ENCODE measurements around the gene TNN.

The TNN gene

DNA sequence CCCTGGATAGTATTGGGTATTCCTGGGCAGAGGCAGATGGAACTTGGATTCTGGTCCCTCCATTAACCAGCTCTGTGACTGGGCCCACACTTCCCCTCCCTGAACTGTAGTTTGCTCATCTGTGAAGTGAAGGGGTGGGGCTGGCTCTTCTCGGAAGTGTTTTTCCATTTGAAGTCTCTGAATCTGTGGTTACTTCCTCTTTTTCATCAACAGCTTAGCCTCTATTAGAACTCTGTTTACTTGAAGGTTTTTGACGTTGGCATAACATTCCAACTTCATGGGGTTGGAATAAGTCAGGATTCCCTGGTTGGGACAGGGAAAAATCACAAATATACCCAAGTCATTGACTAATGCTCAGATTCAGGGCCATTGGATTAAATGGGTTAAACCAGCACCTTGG is 121.3 kb downstream of the TNN start:
- TF ChIP-seq, protein P1, sequence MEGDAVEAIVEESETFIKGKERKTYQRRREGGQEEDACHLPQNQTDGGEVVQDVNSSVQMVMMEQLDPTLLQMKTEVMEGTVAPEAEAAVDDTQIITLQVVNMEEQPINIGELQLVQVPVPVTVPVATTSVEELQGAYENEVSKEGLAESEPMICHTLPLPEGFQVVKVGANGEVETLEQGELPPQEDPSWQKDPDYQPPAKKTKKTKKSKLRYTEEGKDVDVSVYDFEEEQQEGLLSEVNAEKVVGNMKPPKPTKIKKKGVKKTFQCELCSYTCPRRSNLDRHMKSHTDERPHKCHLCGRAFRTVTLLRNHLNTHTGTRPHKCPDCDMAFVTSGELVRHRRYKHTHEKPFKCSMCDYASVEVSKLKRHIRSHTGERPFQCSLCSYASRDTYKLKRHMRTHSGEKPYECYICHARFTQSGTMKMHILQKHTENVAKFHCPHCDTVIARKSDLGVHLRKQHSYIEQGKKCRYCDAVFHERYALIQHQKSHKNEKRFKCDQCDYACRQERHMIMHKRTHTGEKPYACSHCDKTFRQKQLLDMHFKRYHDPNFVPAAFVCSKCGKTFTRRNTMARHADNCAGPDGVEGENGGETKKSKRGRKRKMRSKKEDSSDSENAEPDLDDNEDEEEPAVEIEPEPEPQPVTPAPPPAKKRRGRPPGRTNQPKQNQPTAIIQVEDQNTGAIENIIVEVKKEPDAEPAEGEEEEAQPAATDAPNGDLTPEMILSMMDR (conservative IDR thresholded peaks at IDR 0.05; ENCODE audit: low read depth), result no peak
- no peak for DNase-seq (ENCODE audit: low spot score)
- H3K27ac ChIP-seq, result no peak overlapping the region
- ChIA-PET POLR2A (ENCODE audit: low non-redundant PET) (no interaction called here), CTCF (interaction anchor here (1.2 kb wide), 1 partner anchor 33 kb away, joined by 3 read pairs; no protein-coding TSS in a partner anchor)

DNA sequence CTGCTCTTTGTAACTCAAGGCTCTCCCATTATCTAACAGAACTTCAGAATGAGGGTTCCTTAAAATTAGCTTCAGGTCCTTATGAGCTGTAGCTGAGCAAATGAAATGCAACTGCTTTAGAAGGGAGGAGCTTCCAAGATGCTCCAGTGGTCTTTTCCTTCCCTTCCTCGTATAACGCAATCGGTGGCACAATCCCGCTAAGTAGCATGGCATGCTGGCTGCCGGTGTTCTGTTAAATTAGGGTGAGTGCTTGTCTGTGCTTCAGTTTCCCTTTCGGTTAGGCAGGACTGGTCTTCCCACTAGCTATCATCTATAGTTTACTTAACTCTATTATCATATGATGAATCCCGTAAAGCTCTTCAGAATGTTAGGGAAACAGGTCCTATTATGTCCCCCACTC is 124.0 kb downstream of the TNN start:
- ChIA-PET POLR2A (ENCODE audit: low non-redundant PET) (no interaction called here), CTCF (interaction anchor here (0.6 to 1.2 kb wide), 3 partner anchors 11 to 74 kb away, joined by 3 to 4 read pairs (median 4); no protein-coding TSS in a partner anchor)
- TF ChIP-seq, protein P1 (conservative IDR thresholded peaks at IDR 0.05; ENCODE audit: low read depth), result no peak
- H3K27ac ChIP-seq, result peak overlapping the region; percentile 90
- DNase-seq (ENCODE audit: low spot score), result no peak

DNA sequence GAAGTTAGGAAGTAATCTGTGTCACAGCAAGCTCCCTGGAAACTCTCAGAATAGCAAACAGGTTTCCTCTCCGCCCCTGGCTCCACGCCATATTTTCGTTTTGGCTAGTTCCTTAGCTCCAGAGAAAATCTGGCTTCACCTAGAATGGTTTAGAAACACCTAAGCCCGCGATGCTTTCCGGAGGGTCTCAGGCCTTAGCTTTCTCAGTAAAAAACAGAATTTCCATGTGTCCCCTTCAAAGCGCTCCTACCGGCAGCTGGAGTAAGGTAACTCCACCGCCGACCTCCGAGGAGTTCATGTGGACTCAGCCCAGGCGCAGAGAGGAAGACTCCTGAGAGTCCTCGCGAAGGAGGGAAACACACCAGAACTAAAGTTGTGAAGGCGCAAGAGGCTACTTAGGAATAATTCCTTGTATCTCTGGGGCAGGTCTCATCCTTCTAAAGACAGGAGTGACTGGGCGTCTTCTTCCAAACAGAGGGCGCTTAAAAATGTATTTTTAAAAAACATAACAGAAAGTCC is 124.5 kb downstream of the TNN start:
- ChIA-PET POLR2A (ENCODE audit: low non-redundant PET) (no interaction called here), CTCF (interaction anchor here (0.6 to 1.2 kb wide), 3 partner anchors 10 to 73 kb away, joined by 3 to 4 read pairs (median 4); no protein-coding TSS in a partner anchor)
- peak overlapping the region; percentile 90 for H3K27ac ChIP-seq
- TF ChIP-seq, protein P1 (conservative IDR thresholded peaks at IDR 0.05; ENCODE audit: low read depth), result no peak
- no peak for DNase-seq (ENCODE audit: low spot score)

DNA sequence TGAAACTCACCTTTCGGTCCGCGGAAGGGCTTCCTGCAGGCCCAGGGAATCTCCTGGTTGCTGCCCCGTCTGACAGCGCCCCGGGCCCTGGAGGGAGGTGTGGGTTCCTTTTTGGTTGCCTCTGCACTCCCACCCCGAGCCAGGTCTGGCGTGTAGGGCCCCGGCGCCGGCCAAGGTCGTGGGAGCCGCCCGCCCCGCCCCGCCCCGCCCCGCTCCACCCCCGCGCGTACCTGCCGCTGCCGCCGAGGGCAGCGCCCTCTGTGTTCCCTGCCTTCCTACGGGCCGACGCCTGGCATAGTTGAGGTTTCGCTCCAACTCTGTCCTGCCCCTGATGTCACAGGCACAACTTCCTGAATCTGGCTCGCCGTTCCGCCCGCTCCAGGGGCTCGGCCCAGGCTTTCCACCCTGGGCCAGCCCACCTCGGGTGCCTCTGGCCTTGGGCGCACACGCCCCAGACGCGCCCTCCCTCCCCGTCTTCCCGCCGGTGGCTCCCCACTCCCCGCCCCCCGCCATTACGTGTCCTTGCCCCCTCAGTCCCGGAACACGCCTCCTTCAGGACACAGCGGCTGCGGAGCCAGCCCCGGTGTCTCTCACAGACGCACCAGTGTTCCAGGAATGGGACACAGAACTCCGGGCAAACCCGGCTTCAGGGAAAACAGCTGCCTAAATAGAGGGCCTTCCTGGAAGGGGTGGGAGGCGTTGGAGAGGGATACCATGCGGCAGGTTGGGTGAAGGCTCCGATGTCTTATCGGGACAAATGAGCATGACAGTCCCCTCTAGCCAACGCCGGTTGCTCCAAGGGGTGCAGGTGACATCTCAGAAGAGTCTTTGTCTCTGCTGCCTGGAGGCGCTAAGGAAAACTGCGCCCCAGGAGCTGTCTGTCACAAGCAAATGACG is 125.2 kb downstream of the TNN start, which contains the start of gene KIAA0040:
KIAA0040 (minus strand) TSS at position 147 of the 897 bp plus-strand sequence. CDS start 31,763 bp downstream, outside the sequence.
- ChIA-PET POLR2A (ENCODE audit: low non-redundant PET) (no interaction called here), CTCF (interaction anchor here (0.6 to 1.5 kb wide), 5 partner anchors 10 to 1683 kb away, joined by 3 to 6 read pairs (median 3); no protein-coding TSS in a partner anchor)
- DNase-seq (ENCODE audit: low spot score), result peak; percentile 80

DNA sequence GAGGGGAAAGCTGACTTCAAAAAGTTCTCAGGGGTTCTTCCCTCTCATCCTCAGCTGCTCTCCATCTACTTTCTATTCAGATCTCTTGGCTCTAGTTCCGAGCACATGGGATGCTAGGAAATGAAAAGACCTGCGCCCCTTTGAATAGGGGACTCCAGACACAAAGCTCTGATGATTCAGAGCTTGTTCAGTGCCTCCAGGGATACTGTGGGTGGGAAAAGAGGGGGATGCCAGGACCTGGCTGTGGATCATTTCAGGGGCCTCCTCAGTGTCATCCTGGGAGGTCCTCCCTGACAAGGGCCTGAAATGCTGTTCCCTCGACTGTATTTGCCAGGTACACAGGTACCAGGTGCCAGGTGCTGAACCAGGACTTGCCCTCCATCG is 125.9 kb downstream of the TNN start:
- CTCF ChIA-PET, result interaction anchor here (0.6 to 1.5 kb wide), 4 partner anchors 19 to 1684 kb away, joined by 3 to 6 read pairs (median 4); no protein-coding TSS in a partner anchor
- H3K27ac ChIP-seq, result peak overlapping the region; percentile 90
- no peak for DNase-seq (ENCODE audit: low spot score)
- TF ChIP-seq, protein P1 (conservative IDR thresholded peaks at IDR 0.05; ENCODE audit: low read depth), result no peak
- POLR2A ChIA-PET (ENCODE audit: low non-redundant PET), result no interaction called here

More for the DNA sequence above, 125.2 kb downstream of the TNN start, which contains the start of gene KIAA0040:
- peak within 1 kb of the TSS; percentile 90 for H3K27ac ChIP-seq
- TF ChIP-seq, protein P1 (conservative IDR thresholded peaks at IDR 0.05; ENCODE audit: low read depth), result no peak

DNA sequence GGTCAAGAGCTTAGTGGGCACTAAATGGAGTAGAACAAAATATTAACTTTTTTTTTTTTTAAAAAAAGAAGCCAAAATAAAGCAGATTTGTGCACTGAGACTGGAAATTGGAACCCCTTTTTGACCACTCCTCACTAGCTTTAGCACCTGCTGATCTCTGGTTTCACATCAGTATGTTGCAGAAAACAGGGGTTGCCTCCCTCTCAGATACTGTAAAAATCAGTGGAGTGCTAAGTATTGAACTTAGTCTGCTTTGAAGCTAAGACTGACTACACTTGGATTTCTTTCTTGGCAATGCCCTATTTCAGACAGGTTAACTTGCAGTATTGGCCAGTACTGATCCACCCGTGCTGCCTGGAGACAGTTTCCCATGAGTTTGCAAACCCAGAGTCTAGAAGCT is 127.6 kb downstream of the TNN start:
- POLR2A ChIA-PET (ENCODE audit: low non-redundant PET), result no interaction called here
- CTCF ChIA-PET, result interaction anchor here (0.6 kb wide), 1 partner anchor 422 kb away, joined by 3 read pairs; no protein-coding TSS in a partner anchor
- no peak for DNase-seq (ENCODE audit: low spot score)
- H3K27ac ChIP-seq, result no peak overlapping the region
- TF ChIP-seq, protein P1 (conservative IDR thresholded peaks at IDR 0.05; ENCODE audit: low read depth), result no peak

Data from RWPE1 (cell line).